Smooth muscle cell of the coronary artery (primary cell): ENCODE measurements around the gene ABCC1. TPM values are rescaled to one million over a fixed set of nuclear protein-coding genes. Genes with fewer than 3 reads are reported as not detected.

Experiments used
- total RNA-seq: library from RNA; depleted of rRNA; stranded (reverse); fragments of >200 nt; gene quantifications from 2 replicates; pipeline ENCODE4 v1.2.3, GENCODE V29; 2014; ENCODE audit warnings: low replicate concordance

Gene ABCC1
- 27.4 and 33.0 TPM in 2 replicates for total RNA-seq

DNA sequence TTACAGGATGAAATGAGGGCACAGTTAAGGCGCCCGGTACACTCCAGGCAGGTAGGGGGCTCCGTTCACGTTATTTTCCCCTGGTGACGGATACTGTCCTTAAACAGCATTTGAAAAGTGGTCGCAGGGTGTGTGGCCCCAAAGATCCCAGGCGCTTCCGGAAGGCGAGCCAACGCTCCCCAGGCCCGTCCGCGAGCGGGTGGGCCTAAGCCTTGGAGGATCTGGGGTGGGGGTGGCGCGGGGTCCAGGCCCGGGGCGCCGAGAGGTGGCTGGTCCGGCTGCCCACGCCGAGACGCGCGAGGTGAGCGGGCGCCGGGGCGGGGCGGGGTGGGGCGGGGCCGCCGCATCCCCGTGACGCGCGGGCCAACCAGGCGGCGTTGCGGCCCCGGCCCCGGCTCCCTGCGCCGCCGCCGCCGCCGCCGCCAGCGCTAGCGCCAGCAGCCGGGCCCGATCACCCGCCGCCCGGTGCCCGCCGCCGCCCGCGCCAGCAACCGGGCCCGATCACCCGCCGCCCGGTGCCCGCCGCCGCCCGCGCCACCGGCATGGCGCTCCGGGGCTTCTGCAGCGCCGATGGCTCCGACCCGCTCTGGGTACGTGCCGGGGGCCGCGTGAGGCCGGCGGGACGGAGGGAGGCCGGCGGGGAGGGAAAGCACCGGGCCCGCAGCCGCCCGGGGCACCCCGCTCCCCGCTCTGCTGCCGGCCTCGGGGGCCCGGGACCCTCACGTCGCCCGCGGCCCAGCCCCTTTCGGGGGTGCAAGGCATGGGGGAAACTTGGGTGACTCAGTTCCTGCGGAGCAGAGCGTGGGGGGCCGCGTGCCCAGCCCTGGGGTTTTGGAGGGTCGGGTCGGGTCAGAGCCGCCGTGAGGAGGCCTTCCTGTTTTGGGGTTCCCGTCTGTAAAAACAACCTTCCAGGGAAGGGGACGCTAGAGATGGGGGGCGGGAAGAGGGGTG lies at the start of gene ABCC1:
ABCC1 (plus strand) TSS at position 407 of the 951 bp plus-strand sequence; CDS start at position 543, 136 bp downstream.

Other genes starting within 250 kb of the ABCC1 start
- under 0.01 and 0.94 TPM in 2 replicates for gene MYH11, start 92.6 kb upstream of the ABCC1 start, total RNA-seq
- gene CEP20, start 61.0 kb upstream of the ABCC1 start, total RNA-seq, result 19.1 and 20.7 TPM in 2 replicates